GM12875 (cell line): ENCODE data around the gene ITK.
"Not testable (repeated sequence)": the region's sequence is repeated elsewhere in the genome, so short reads cannot be mapped to it uniquely, and the experiment has no call there.

Experiments used
- H3K4me3 ChIP-seq: one replicate; pipeline ENCODE4 v1.5.1; 2011; ENCODE audit warnings: low read depth, low read length, control low read depth
- TF ChIP-seq, protein P1 (sequence below): IDR thresholded peaks from 2 replicates; pipeline ENCODE4 v1.5.1; 2011; ENCODE audit warnings: low read depth, mild to moderate bottlenecking, control low read depth, inconsistent platforms, low read length, moderate library complexity, borderline replicate concordance; ENCODE audit not compliant: insufficient read depth

Gene ITK

DNA sequence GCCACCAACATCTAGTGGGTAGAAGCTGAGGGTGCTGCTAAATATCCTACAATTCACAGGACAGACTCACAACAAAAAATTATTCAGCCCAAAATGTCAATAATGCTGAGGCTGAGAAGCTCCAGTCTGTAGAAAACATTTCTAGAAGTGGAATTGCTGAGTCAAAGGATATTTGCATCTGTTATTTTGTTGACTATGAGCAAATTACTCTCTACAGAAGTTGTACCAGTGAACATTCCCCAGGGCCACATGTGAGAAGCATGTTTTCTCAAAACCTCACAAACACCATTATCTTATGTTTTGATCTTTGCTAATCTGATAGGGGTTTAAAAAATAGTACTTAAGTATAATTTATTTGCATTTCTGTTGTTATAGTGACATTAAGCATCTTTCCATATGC is 15.4 kb downstream of the ITK start:
- TF ChIP-seq, protein P1, sequence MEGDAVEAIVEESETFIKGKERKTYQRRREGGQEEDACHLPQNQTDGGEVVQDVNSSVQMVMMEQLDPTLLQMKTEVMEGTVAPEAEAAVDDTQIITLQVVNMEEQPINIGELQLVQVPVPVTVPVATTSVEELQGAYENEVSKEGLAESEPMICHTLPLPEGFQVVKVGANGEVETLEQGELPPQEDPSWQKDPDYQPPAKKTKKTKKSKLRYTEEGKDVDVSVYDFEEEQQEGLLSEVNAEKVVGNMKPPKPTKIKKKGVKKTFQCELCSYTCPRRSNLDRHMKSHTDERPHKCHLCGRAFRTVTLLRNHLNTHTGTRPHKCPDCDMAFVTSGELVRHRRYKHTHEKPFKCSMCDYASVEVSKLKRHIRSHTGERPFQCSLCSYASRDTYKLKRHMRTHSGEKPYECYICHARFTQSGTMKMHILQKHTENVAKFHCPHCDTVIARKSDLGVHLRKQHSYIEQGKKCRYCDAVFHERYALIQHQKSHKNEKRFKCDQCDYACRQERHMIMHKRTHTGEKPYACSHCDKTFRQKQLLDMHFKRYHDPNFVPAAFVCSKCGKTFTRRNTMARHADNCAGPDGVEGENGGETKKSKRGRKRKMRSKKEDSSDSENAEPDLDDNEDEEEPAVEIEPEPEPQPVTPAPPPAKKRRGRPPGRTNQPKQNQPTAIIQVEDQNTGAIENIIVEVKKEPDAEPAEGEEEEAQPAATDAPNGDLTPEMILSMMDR: no peak
- H3K4me3 ChIP-seq: no peak overlapping the region

GRCh38 chr5:157197086-157197485 is 16.4 kb downstream of the ITK start:
- H3K4me3 ChIP-seq: no peak overlapping the region
- TF ChIP-seq, protein P1: no peak

DNA sequence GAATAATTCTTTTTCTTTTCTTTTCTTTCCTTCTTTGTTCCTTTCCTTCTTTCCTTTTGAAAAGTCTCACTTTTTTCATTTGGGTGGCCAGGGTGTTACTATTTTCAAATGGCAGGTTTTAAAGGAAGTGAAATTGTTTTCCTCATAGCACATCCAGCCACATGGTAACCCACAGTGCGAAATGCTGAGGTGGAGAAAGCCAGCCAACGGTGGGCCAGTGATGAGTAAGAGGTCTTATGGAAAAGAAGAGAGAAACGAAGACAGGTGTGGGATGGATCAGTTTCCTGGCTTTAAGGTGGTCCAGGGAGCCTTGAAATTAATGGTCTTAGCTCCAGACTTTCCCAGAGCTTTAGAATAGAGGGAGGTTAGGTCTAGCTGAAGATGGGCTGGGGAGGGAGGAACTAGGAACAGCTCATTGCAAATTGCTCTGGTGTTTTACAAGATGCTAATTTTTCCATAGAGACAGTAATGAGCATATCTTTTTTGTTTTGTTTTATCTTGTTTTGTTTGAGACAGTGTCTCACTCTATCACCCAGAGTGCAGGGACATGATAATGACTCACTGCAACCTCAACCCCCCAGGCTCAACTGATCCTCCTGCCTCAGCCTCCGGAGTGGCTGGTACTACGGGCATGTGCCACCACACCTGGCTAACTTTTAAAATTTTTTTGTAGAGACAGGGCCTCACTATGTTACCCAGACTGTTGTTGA is 17.8 kb downstream of the ITK start:
- TF ChIP-seq, protein P1: no peak
- no peak overlapping the region for H3K4me3 ChIP-seq

- TF ChIP-seq, protein P1: no peak
- no peak overlapping the region for H3K4me3 ChIP-seq
These were observed 21.2 kb downstream of the ITK start for GRCh38 chr5:157201857-157202256.

- TF ChIP-seq, protein P1: no peak
- H3K4me3 ChIP-seq: no peak overlapping the region
These were observed 22.8 kb downstream of the ITK start for GRCh38 chr5:157203417-157203816.

GRCh38 chr5:157204765-157205164 is 24.1 kb downstream of the ITK start:
- TF ChIP-seq, protein P1: no peak
- H3K4me3 ChIP-seq: no peak overlapping the region

DNA sequence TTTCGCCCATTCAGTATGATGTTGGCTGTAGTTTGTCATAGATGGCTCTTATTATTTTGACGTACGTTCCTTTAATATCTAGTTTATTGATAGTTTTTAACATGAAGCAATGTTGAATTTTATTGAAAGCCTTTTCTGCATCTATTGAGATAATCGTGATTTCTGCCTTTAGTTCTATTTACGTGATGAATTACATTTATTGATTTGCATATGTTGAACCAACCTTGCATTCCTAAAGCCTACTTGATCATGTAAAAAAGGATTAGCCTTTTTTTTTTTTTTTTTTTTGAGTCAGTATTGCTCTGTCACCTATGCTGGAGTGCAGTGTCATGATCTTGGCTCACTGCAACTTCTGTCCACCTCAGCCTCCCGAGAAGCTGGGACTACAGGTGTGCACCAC is 25.1 kb downstream of the ITK start:
- TF ChIP-seq, protein P1: no peak
- H3K4me3 ChIP-seq: no peak overlapping the region

GRCh38 chr5:157210652-157211051 is 30.0 kb downstream of the ITK start:
- not testable (repeated sequence) for H3K4me3 ChIP-seq
